Neural cell (in vitro differentiated cells): ENCODE results near the gene MPL. TPM values are rescaled to one million over a fixed set of nuclear protein-coding genes. Genes with fewer than 3 reads are reported as not detected.

Source experiments
- H2AFZ ChIP-seq: fragments of 200-600, 300-800 bp; sonication (generic), shearing (Covaris generic); 2 replicates; pipeline ENCODE4 v1.6.0; 2014; ENCODE audit warnings: low read depth, mild to moderate bottlenecking, antibody characterized with exemption, low read length, moderate library complexity
- H3F3A ChIP-seq: fragments of 200-600 bp; shearing (Covaris generic); 2 replicates; pipeline ENCODE4 v1.6.1; 2016; ENCODE audit warnings: mild to moderate bottlenecking, moderate library complexity, mixed read lengths, antibody characterized with exemption, low read length; ENCODE audit not compliant: insufficient read depth, poor library complexity, severe bottlenecking
- H3K27ac ChIP-seq: fragments of 200-600, 300-800 bp; sonication (generic), shearing (Covaris generic); 2 replicates; pipeline ENCODE4 v1.5.1; 2014; ENCODE audit warnings: mild to moderate bottlenecking, low read length, moderate library complexity
- H3K27me3 ChIP-seq: fragments of 300-800, 200-600 bp; sonication (generic), shearing (Covaris generic); 2 replicates; pipeline ENCODE4 v1.6.0; 2014; ENCODE audit warnings: mild to moderate bottlenecking, low read depth, low read length, moderate library complexity; ENCODE audit not compliant: insufficient read depth
- H3K36me3 ChIP-seq: fragments of 300-800, 200-600 bp; sonication (generic), shearing (Covaris generic); 2 replicates; pipeline ENCODE4 v1.5.1; 2014; ENCODE audit warnings: mild to moderate bottlenecking, antibody characterized with exemption, low read length, moderate library complexity; ENCODE audit not compliant: insufficient read depth
- H3K4me2 ChIP-seq: fragments of 300-800, 200-600 bp; sonication (generic), shearing (Covaris generic); 2 replicates; pipeline ENCODE4 v1.6.0; 2014; ENCODE audit warnings: mild to moderate bottlenecking, low read length
- H3K4me3 ChIP-seq: fragments of 300-800, 200-600 bp; sonication (generic), shearing (Covaris generic); 2 replicates; pipeline ENCODE4 v1.5.1; 2014; ENCODE audit warnings: mild to moderate bottlenecking, low read length, moderate library complexity
- H3K79me2 ChIP-seq: fragments of 200-600 bp; shearing (Covaris generic); replicated peaks from 2 replicates; pipeline ENCODE4 v1.6.0; 2014; ENCODE audit warnings: mild to moderate bottlenecking, low read length, moderate library complexity; ENCODE audit not compliant: insufficient read depth
- H3K9ac ChIP-seq: fragments of 300-800, 200-600 bp; sonication (generic), shearing (Covaris generic); 2 replicates; pipeline ENCODE4 v1.6.1; 2016; ENCODE audit warnings: mild to moderate bottlenecking, low read length, mixed read lengths
- H3K9me2 ChIP-seq: fragments of 200-600 bp; shearing (Covaris generic); 2 replicates; pipeline ENCODE4 v1.6.1; 2016; ENCODE audit warnings: mild to moderate bottlenecking, low read length, mixed read lengths; ENCODE audit not compliant: insufficient read depth
- H3K9me3 ChIP-seq: fragments of 200-600, 300-800 bp; sonication (generic), shearing (Covaris generic); 2 replicates; pipeline ENCODE4 v1.6.1; 2016; ENCODE audit warnings: mild to moderate bottlenecking, mixed run types, low read length, moderate library complexity, mixed read lengths
- H4K20me1 ChIP-seq: fragments of 200-600 bp; shearing (Covaris generic); 2 replicates; pipeline ENCODE4 v1.6.1; 2016; ENCODE audit warnings: mild to moderate bottlenecking, mixed run types; ENCODE audit not compliant: insufficient read depth
- EP300 ChIP-seq: fragments of 450-650 bp; conservative IDR thresholded peaks from 2 replicates; pipeline ENCODE4 v1.6.1; 2014; ENCODE audit warnings: antibody characterized with exemption, mild to moderate bottlenecking, moderate library complexity; ENCODE audit not compliant: poor library complexity, severe bottlenecking
- EZH2 ChIP-seq: fragments of 200-600, 300-800 bp; shearing (Covaris generic), sonication (generic); IDR thresholded peaks from 2 replicates; pipeline ENCODE4 v1.6.1; 2014; ENCODE audit warnings: antibody characterized with exemption, low read length, borderline replicate concordance, mild to moderate bottlenecking; ENCODE audit not compliant: insufficient read depth, poor library complexity, severe bottlenecking
- MXI1 ChIP-seq: fragments of 450-650 bp; conservative IDR thresholded peaks from 2 replicates; pipeline ENCODE4 v1.6.1; 2014; ENCODE audit warnings: antibody characterized with exemption, mild to moderate bottlenecking; ENCODE audit not compliant: poor library complexity, severe bottlenecking
- POLR2AphosphoS5 ChIP-seq: IDR thresholded peaks from 2 replicates; pipeline ENCODE4 v1.6.1; 2012
- RAD21 ChIP-seq: fragments of 450-650 bp; conservative IDR thresholded peaks from 2 replicates; pipeline ENCODE4 v1.6.1; 2014; ENCODE audit warnings: antibody characterized with exemption, mild to moderate bottlenecking, moderate library complexity
- SMC3 ChIP-seq: fragments of 450-650 bp; conservative IDR thresholded peaks from 2 replicates; pipeline ENCODE4 v1.6.1; 2014; ENCODE audit warnings: antibody characterized with exemption, mild to moderate bottlenecking, moderate library complexity; ENCODE audit not compliant: poor library complexity
- TAF1 ChIP-seq: IDR thresholded peaks from 2 replicates; pipeline ENCODE4 v1.6.1; 2012; ENCODE audit warnings: low read depth
- polyA plus RNA-seq: library from polyadenylated mRNA; depleted of rRNA; stranded (reverse); fragments of >200 nt; gene quantifications from 2 replicates; pipeline ENCODE4 v1.2.3, GENCODE V29; 2014
- TF ChIP-seq, protein P1 (sequence below): IDR thresholded peaks from 2 replicates; pipeline ENCODE4 v1.6.1; 2012; ENCODE audit warnings: borderline replicate concordance
- TF ChIP-seq, protein P2 (sequence below): fragments of 450-650 bp; IDR thresholded peaks from 2 replicates; pipeline ENCODE4 v1.5.1; 2014; ENCODE audit warnings: antibody characterized with exemption, mild to moderate bottlenecking, moderate library complexity; ENCODE audit not compliant: poor library complexity, severe bottlenecking

The MPL gene
- polyA plus RNA-seq, 1 donor from 2014 or later, result not detected

DNA sequence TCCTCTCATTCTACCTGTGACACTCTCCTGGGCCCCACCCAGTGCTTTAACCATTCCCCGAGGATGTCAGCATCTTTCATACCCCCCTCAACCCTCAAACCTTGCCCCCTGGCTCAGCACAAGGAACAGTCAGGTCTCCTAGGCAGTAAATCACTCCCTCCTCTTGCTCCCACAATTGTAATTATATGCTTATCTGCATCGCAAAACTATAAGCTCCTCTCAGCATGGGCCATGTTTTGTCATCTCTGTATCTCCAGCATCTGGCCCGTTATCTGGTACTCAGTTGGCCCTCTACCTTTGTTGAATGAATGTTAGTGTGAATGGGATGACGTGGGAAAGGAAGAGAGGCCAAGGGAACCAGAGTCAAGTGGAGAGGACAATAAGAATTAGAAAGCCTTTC lies 32.9 kb downstream of the MPL start:
- Histone ChIP-seq H3K27me3 (no peaks in the 10 kb centered on the region), H3K36me3 (no peaks in the 10 kb centered on the region), H3K9ac (no peak overlapping the region), H3K4me3 (no peak overlapping the region), H3K79me2 (peaks cover 3% of the 10 kb centered on the region), H3K9me2 (no peaks in the 10 kb centered on the region), H3K4me2 (no peak overlapping the region), H3K27ac (no peak overlapping the region), H2AFZ (no peak overlapping the region), H4K20me1 (no peaks in the 10 kb centered on the region), H3K9me3 (no peaks in the 10 kb centered on the region), H3F3A (no peaks in the 10 kb centered on the region)
- TF ChIP-seq SMC3 (no peak), POLR2AphosphoS5 (no peak), EP300 (no peak), EZH2 (no peak), TAF1 (no peak), MXI1 (no peak), RAD21 (no peak)
- TF ChIP-seq, protein P1, sequence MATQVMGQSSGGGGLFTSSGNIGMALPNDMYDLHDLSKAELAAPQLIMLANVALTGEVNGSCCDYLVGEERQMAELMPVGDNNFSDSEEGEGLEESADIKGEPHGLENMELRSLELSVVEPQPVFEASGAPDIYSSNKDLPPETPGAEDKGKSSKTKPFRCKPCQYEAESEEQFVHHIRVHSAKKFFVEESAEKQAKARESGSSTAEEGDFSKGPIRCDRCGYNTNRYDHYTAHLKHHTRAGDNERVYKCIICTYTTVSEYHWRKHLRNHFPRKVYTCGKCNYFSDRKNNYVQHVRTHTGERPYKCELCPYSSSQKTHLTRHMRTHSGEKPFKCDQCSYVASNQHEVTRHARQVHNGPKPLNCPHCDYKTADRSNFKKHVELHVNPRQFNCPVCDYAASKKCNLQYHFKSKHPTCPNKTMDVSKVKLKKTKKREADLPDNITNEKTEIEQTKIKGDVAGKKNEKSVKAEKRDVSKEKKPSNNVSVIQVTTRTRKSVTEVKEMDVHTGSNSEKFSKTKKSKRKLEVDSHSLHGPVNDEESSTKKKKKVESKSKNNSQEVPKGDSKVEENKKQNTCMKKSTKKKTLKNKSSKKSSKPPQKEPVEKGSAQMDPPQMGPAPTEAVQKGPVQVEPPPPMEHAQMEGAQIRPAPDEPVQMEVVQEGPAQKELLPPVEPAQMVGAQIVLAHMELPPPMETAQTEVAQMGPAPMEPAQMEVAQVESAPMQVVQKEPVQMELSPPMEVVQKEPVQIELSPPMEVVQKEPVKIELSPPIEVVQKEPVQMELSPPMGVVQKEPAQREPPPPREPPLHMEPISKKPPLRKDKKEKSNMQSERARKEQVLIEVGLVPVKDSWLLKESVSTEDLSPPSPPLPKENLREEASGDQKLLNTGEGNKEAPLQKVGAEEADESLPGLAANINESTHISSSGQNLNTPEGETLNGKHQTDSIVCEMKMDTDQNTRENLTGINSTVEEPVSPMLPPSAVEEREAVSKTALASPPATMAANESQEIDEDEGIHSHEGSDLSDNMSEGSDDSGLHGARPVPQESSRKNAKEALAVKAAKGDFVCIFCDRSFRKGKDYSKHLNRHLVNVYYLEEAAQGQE, result no peak
- TF ChIP-seq, protein P2, sequence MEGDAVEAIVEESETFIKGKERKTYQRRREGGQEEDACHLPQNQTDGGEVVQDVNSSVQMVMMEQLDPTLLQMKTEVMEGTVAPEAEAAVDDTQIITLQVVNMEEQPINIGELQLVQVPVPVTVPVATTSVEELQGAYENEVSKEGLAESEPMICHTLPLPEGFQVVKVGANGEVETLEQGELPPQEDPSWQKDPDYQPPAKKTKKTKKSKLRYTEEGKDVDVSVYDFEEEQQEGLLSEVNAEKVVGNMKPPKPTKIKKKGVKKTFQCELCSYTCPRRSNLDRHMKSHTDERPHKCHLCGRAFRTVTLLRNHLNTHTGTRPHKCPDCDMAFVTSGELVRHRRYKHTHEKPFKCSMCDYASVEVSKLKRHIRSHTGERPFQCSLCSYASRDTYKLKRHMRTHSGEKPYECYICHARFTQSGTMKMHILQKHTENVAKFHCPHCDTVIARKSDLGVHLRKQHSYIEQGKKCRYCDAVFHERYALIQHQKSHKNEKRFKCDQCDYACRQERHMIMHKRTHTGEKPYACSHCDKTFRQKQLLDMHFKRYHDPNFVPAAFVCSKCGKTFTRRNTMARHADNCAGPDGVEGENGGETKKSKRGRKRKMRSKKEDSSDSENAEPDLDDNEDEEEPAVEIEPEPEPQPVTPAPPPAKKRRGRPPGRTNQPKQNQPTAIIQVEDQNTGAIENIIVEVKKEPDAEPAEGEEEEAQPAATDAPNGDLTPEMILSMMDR, result no peak

DNA sequence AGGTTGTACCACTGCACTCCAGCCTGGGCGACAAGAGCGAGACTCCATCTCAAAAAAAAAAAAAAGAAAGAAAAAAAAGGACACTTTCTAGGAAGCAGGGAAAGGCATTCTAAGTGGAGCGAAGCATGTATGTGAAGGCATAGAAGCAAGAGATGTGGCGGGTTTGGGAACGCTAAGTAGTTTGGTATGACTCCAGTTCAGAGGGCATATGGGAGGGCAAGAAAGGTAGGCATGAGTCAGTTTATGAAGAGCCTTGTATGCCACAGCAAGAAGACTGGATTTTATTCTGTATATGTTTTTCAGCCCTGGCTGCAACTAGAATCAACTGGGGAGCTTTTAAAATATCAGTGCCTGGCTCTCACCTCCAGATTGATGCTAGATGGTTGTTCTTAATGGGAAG lies 34.6 kb downstream of the MPL start:
- H3K4me2 ChIP-seq, result no peak overlapping the region
- H3K9me3 ChIP-seq, result no peaks in the 10 kb centered on the region
- H3K4me3 ChIP-seq, result no peak overlapping the region

More for the DNA sequence above, 34.6 kb downstream of the MPL start:
- Histone ChIP-seq H2AFZ (no peak overlapping the region), H3K27me3 (no peaks in the 10 kb centered on the region), H3K9ac (no peak overlapping the region), H3K36me3 (no peaks in the 10 kb centered on the region), H3K79me2 (peaks cover 3% of the 10 kb centered on the region), H3F3A (no peaks in the 10 kb centered on the region), H3K27ac (no peak overlapping the region), H4K20me1 (no peaks in the 10 kb centered on the region), H3K9me2 (no peaks in the 10 kb centered on the region)
- TF ChIP-seq POLR2AphosphoS5 (no peak), TAF1 (no peak), EP300 (no peak), MXI1 (no peak), SMC3 (no peak), RAD21 (no peak), EZH2 (no peak)
- TF ChIP-seq, protein P2, result no peak
- TF ChIP-seq, protein P1, result no peak
